Ishikawa (cell line): Measurements from ENCODE around the gene PCDH9.

ENCODE experiments used
- CEBPB ChIP-seq: IDR thresholded peaks from 2 replicates; pipeline ENCODE4 v1.6.1; 2012
- CREB1 ChIP-seq: IDR thresholded peaks from 2 replicates; pipeline ENCODE4 v1.6.1; 2012; ENCODE audit warnings: low read depth
- EGR1 ChIP-seq: IDR thresholded peaks from 2 replicates; pipeline ENCODE4 v1.6.1; 2012
- EP300 ChIP-seq: IDR thresholded peaks from 2 replicates; pipeline ENCODE4 v1.6.1; 2012; ENCODE audit warnings: borderline replicate concordance
- FOXM1 ChIP-seq: IDR thresholded peaks from 2 replicates; pipeline ENCODE4 v1.6.1; 2012; ENCODE audit warnings: low read depth, borderline replicate concordance
- MAX ChIP-seq: IDR thresholded peaks from 2 replicates; pipeline ENCODE4 v1.6.1; 2012
- NFIC ChIP-seq: IDR thresholded peaks from 2 replicates; pipeline ENCODE4 v1.6.1; 2012
- RAD21 ChIP-seq: IDR thresholded peaks from 2 replicates; pipeline ENCODE4 v1.6.1; 2012; ENCODE audit warnings: low read depth
- REST ChIP-seq: IDR thresholded peaks from 2 replicates; pipeline ENCODE4 v1.6.1; 2012; ENCODE audit warnings: low read depth, mild to moderate bottlenecking
- TAF1 ChIP-seq: IDR thresholded peaks from 2 replicates; pipeline ENCODE4 v1.6.1; 2012; ENCODE audit warnings: low read depth, mild to moderate bottlenecking
- TCF12 ChIP-seq: IDR thresholded peaks from 2 replicates; pipeline ENCODE4 v1.6.1; 2012; ENCODE audit warnings: low read depth
- TEAD4 ChIP-seq: IDR thresholded peaks from 2 replicates; pipeline ENCODE4 v1.6.1; 2012
- YY1 ChIP-seq: IDR thresholded peaks from 2 replicates; pipeline ENCODE4 v1.6.1; 2012; ENCODE audit warnings: low read depth

- TF ChIP-seq CREB1 = no peak
- TF ChIP-seq EGR1 = no peak
- no peak for TF ChIP-seq RAD21
- no peak for TF ChIP-seq NFIC
- no peak for TF ChIP-seq TAF1
- no peak for TF ChIP-seq CEBPB
- TF ChIP-seq TEAD4 = no peak
- no peak for TF ChIP-seq YY1
- no peak for TF ChIP-seq MAX
- no peak for TF ChIP-seq EP300
- no peak for TF ChIP-seq REST
- TF ChIP-seq FOXM1 = no peak
- no peak for TF ChIP-seq TCF12
Measured at GRCh38 chr13:66689037-66689619, 541.0 kb downstream of the PCDH9 start.
